Skeletal muscle cell (primary cell): Measurements from ENCODE around the gene RBMS3.

Experiments
- DNase-seq: peaks from one replicate; pipeline ENCODE4 v3.0.0-alpha.2; 2010; ENCODE audit warnings: low read depth
- H3K4me3 ChIP-seq: 2 replicates; pipeline ENCODE4 v1.5.1; 2011; ENCODE audit warnings: low read depth, mild to moderate bottlenecking, control low read depth, low read length, moderate library complexity

The RBMS3 gene

GRCh38 chr3:29582273-29582672 lies 301.4 kb downstream of the RBMS3 start:
- DNase-seq = no peak
- H3K4me3 ChIP-seq = no peak overlapping the region

GRCh38 chr3:29583861-29584260 lies 303.0 kb downstream of the RBMS3 start:
- no peak overlapping the region for H3K4me3 ChIP-seq
- no peak for DNase-seq

- DNase-seq = no peak
- no peak overlapping the region for H3K4me3 ChIP-seq
These were observed 304.5 kb downstream of the RBMS3 start for GRCh38 chr3:29585368-29585767.

- no peak for DNase-seq
- H3K4me3 ChIP-seq = no peak overlapping the region
These were observed 306.5 kb downstream of the RBMS3 start for GRCh38 chr3:29587340-29587739.

GRCh38 chr3:29590012-29590411 lies 309.1 kb downstream of the RBMS3 start:
- no peak for DNase-seq
- H3K4me3 ChIP-seq = no peak overlapping the region

GRCh38 chr3:29590461-29590860 lies 309.6 kb downstream of the RBMS3 start:
- no peak overlapping the region for H3K4me3 ChIP-seq
- DNase-seq = no peak

GRCh38 chr3:29591579-29591978 lies 310.7 kb downstream of the RBMS3 start:
- no peak for DNase-seq
- H3K4me3 ChIP-seq = no peak overlapping the region

GRCh38 chr3:29593802-29594201 lies 312.9 kb downstream of the RBMS3 start:
- DNase-seq = no peak
- no peak overlapping the region for H3K4me3 ChIP-seq

- DNase-seq = no peak
- H3K4me3 ChIP-seq = no peak overlapping the region
These were observed 313.4 kb downstream of the RBMS3 start for GRCh38 chr3:29594261-29594660.

GRCh38 chr3:29597376-29598008 lies 316.6 kb downstream of the RBMS3 start:
- no peak overlapping the region for H3K4me3 ChIP-seq
- no peak for DNase-seq

GRCh38 chr3:29601861-29602585 lies 321.2 kb downstream of the RBMS3 start:
- DNase-seq = no peak
- no peak overlapping the region for H3K4me3 ChIP-seq

GRCh38 chr3:29605845-29606244 lies 325.0 kb downstream of the RBMS3 start:
- DNase-seq = peak; percentile 73

GRCh38 chr3:29606416-29606815 lies 325.5 kb downstream of the RBMS3 start:
- no peak for DNase-seq

More at GRCh38 chr3:29605845-29606244, 325.0 kb downstream of the RBMS3 start:
- H3K4me3 ChIP-seq = no peak overlapping the region

GRCh38 chr3:29608414-29609327 lies 327.8 kb downstream of the RBMS3 start:
- no peak for DNase-seq
- H3K4me3 ChIP-seq = no peak overlapping the region

More at GRCh38 chr3:29606416-29606815, 325.5 kb downstream of the RBMS3 start:
- H3K4me3 ChIP-seq = no peak overlapping the region

GRCh38 chr3:29609328-29609811 lies 328.5 kb downstream of the RBMS3 start:
- no peak overlapping the region for H3K4me3 ChIP-seq

GRCh38 chr3:29610781-29611180 lies 329.9 kb downstream of the RBMS3 start:
- H3K4me3 ChIP-seq = no peak overlapping the region
- no peak for DNase-seq

More at GRCh38 chr3:29609328-29609811, 328.5 kb downstream of the RBMS3 start:
- DNase-seq = no peak

- H3K4me3 ChIP-seq = no peak overlapping the region
- no peak for DNase-seq
These were observed 330.4 kb downstream of the RBMS3 start for GRCh38 chr3:29611252-29611651.

GRCh38 chr3:29612536-29612935 lies 331.7 kb downstream of the RBMS3 start:
- H3K4me3 ChIP-seq = no peak overlapping the region
- no peak for DNase-seq

- DNase-seq = no peak
- no peak overlapping the region for H3K4me3 ChIP-seq
These were observed 334.1 kb downstream of the RBMS3 start for GRCh38 chr3:29614954-29615353.
